PFSK-1 (cell line): ENCODE data around the gene TMEM63C.

Source experiments
- POLR2AphosphoS5 ChIP-seq: IDR thresholded peaks from 2 replicates; pipeline ENCODE4 v1.6.1; 2012; ENCODE audit warnings: low read depth, mild to moderate bottlenecking, control low read depth, low read length, moderate library complexity
- TAF1 ChIP-seq: IDR thresholded peaks from 2 replicates; pipeline ENCODE4 v1.6.1; 2012; ENCODE audit warnings: low read length, control low read depth, borderline replicate concordance; ENCODE audit not compliant: insufficient read depth

DNA sequence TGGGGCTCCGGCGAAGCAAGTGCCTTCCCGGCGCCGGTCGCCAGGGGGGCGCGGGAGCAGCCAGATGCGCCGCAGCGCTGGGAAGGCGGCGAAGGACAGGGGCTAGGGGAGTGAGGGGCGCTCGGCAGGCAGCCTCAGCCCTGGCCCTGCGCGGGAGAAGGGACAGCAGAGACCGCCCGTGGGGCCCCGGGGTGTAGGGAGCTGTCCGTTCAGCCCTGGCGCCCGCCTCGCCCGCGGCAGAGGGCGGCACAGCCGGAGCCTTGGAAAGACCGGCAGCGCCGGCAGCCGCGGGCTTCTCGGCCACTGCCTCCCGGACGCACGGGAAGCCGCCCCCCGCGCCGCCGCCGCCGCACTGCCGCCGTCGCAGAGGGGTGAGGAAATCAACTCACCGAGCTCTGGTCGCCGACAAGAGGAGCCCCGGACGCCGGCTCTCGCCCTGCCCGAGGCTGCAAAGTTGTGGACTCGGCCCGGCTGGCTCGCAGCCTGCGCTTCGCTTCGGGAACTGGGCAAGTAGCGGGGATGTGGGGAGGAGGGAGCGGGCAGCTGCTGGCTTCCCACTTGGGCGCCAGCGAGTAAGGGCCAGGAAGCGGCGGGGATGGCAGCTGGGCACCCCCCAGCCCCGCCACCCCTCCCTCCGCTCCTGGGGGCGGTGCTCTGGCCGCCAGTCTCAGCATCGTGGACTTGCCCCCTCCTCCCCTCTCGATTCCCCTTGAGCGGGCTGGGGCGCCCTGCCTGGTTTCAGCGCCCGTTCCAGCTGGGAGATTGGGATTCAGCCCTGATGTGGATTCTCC, 40.2 kb upstream of the TMEM63C start, which contains the start of gene ZDHHC22:
- TF ChIP-seq TAF1 (no peak), POLR2AphosphoS5 (no peak)
